HL-60/S4 treated with phorbol 12-myristate 13-acetate at 8.2 ng/mL for 4 days and 3 days (cell line): Measurements from ENCODE around the gene ALPL.
"Not testable (repeated sequence)": the region's sequence is repeated elsewhere in the genome, so short reads cannot be mapped to it uniquely, and the experiment has no call there.

Experiments used
- in situ Hi-C: fragments of 300-500 bp; cut with MboI; formaldehyde crosslinking; loops from 2 replicates; pipeline ENCODE4 v1.15.0; 2022; ENCODE audit warnings: low sequenced_read_pairs

The ALPL gene

DNA sequence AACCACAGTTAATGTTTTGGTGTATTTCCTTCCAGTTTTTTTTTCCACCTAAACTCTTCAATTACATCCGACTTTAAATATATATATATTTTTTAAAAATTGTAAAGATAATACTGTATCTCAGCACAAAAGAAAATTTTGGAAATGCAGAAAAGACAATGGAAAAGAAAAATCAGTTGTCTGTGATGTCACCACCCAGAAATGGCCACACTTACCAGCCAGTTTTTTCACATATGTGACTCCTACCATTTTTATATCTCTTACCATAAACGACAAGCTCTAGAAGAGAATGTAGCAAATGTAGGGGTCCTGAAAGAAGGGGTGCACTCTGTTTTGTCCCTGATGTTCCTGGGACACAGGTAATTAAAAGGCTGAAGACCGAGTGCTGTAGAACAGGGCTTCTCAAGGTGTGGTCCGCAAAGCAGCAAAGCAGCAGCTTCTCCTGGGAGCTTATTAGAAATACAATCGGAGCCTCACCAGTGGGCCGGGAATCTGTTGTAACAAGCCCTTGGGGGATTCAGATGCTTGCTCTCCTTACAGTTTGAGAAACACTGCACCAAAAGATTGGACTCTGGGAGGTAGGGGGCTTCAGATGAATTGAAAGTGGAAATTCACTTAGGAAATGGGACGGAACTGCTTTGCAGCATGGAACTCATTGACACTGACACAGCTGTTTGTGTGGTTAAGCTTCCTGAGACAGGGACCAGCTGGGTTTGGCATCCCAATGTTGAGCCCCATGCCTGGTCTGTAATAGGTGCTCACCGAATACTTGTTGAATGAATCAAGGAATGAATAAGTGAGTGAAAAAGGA is 44.1 kb downstream of the ALPL start:
- in situ Hi-C loops, result no loop called here

DNA sequence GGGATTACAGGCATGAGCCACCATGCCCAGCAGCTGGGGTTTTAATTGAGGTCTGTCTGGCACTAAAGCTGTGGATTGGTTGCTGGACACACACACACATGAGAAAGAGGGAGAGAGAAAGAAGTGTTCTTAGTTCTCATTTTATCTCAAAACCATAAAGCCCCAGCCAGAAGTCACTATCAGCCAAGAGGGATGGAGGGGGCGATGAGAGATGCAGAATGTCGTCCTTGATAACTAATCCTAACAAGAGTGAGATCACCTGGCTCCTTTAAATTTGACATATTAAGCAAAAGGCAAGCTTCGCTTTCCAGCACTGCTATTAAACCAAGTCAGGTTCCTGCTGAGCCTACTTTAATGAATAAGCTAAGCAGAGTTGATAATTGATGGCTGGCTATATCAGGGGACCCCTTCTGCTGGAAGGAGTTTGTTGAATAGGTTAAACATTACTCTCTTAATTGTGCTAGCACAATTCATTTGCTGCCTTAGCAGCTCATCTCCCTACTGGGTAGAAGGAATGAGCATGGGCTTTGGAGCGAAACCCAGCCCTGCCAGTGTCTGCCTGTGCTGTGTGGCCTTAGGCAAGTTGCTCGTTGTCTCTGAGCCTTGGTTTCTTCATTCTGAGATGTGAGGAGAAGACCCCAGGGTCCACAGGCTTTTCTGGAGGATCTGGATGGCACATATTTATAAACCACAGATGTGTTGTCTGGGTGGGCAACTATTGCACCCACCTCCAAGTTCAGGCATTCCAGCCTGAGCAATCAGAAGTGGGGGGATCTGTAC is 50.8 kb downstream of the ALPL start:
- in situ Hi-C loops, result no loop called here

DNA sequence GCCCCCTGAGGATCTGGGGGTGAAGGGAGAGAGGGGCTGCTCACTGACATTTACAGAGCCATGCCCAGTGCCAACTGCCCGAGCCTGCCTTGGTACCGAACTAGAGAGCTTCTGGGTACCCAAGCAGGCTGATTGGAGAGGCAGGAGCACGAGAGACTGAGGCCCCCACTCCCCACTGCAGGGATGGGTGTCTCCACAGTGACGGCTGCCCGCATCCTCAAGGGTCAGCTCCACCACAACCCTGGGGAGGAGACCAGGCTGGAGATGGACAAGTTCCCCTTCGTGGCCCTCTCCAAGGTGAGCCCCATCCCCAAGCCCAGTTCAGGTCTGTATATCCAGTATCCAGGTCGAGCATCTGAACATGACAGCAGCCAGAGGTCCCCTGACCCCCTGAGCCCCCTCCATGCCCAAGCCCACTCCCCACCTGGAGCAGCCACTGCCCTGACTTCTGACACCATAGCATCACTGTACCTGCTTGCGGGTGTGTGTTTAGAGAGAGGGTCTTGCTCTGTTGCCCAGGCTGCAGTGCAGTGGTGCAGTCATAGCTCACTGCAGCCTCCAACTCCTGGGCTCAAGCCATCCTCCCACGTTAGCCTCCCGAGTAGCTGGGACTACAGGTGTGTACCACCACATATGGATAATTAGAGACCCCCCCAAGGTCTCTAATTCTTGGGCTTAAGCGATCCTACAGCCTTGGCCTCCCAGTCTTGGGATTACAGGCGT is 51.9 kb downstream of the ALPL start:
- in situ Hi-C loops, result no loop called here

DNA sequence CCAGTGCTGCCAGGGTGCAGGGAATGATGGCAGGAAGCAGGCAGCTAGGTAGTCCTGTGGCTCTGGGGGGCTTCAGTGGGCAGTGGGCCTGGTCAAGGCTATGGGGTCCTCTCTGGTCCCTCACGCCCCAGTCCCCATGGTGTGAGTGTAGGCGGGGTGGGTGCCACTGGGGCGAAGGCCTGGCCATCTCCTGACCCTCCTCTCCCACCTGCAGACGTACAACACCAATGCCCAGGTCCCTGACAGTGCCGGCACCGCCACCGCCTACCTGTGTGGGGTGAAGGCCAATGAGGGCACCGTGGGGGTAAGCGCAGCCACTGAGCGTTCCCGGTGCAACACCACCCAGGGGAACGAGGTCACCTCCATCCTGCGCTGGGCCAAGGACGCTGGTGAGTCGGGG is 53.7 kb downstream of the ALPL start:
- in situ Hi-C loops, result no loop called here

DNA sequence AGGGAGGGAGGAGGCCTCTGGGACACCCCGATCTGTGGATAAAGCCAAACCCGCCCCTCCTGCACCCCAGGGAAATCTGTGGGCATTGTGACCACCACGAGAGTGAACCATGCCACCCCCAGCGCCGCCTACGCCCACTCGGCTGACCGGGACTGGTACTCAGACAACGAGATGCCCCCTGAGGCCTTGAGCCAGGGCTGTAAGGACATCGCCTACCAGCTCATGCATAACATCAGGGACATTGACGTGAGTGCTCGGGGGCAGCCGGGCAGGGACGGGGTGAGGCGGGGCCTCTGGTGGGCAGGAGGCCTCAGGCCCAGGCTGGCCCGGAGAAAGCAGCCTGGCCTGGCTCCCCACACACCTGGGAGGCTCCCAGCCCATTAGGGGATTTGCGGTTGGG is 54.7 kb downstream of the ALPL start:
- in situ Hi-C loops, result no loop called here

DNA sequence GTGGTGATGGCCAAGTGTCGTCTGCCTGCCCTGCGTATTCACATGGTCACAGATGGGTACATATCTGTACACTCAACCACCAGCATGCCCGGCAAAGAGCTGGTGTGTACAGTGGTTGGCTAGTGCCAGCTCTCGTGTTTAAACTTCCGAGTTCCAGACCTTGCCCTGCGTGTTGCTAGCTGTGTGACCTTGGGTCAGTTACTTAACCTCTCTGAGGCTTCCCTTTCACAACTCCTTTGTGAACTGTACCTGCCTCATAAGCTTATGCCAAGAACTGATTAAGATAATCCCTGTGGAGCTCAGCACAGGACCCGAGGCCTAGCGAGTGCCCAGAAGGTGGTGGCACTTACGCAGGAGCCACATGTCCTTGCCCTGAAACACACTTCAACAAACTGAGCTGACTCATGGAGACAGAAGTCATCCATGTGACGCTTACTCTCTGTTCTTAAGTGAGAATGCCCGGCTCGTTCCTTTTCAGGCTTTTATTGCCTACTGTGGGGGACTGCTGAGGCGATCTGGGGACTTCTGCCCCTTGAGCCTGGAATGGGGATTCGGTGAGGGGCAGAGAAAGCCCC is 55.4 kb downstream of the ALPL start:
- in situ Hi-C loops, result no loop called here

DNA sequence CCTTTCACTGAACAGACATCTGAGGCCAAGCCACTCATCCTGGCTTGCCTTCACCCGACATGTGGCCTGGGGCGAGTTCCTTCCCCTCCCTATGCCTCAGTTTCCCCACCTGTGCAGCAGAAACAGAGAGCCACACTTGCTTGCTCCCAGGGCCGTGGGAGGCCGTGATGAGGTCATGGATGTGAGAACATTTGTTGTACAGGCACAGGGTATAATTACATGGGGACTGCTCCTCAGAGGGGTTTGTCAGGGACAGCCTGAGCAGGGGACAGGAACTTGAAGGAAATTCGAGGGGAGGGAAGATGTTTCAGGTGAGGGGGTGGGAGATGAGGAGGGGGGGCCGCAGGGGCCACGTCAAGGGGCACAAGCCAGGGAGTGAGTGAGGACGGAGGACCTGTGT is 56.1 kb downstream of the ALPL start:
- in situ Hi-C loops, result no loop called here

DNA sequence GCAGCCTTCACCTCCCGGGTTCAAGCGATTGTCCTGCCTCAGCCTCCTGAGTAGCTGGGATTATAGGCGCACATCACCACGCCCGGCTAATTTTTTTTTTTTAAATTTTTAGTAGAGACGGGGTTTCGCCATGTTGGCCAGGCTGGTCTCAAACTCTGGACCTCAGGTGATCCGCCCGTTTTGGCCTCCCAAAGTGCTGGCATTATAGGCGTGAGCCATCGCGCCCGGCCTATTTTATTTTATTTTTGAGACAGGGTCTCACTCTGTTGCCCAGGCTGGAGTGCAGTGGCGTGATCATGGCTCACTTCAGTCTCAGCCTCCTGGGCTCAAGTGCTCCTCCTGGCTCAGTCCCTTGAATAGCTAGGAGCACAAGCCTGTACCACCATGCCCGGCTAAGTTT is 57.1 kb downstream of the ALPL start:
- in situ Hi-C loops, result not testable (repeated sequence)

DNA sequence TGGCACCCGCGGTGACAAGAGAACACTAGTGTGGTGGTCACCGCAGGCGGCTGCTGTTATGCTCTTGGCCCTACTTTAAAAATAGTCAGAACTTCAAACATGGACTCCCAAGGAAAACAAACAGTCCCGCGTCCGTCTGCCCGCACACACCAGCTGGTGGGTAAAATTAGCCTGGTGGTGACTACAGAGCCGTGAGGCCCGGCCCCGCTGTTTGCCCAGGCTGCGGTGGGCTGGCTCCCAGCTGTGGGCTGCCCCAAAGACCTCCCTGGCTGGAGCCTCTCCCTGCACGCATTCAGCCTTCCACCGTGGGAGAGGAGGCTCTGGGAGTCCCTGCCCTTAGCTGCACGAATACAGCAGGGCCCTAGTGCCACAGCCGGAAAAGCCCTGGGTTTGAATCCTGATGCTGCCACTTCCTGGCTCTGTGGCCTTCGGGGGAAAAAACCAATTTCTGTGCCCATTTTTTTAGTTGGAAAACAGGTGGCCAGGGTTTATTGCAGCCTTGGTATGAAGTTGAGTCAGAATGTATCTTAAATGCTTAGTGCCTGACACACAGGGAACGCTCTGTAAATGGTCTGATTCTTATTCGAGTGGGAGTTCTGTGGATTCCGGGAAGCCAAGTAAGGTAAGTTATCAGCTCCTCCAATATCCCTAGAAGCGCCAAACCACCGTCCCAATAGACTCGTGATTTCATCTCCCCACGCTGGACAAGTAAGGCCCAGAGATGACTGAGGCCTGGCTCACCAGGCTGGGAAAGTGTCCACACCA is 58.2 kb downstream of the ALPL start:
- in situ Hi-C loops, result no loop called here

DNA sequence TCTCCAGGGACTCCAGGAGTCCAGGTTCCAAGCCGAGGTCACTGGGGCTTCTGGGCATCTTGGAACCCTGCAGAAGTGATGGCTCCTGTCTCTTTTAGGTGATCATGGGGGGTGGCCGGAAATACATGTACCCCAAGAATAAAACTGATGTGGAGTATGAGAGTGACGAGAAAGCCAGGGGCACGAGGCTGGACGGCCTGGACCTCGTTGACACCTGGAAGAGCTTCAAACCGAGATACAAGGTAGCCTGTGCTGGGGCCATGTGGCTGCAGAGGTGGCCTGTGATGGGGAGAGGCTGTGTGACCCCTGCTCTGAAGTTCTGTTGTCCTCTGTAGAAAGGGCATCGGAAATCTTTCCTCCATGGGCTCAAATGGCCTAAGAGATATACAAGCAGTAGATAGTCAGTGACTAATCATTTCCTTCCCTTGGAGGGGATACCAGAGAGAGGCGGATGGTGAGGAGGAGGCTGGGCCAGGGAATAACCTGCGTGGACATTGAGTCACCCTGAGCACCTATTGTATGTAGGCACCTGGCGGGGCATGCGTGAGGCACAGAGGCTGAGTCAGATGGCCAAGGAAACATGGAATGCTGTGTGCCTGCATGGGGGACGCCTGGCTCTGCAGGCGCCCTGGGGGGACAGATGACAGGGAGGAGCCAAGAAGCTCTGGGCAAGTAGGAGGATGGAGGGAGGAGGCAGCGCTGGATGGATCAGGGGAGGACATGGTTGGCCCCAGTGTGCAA is 59.0 kb downstream of the ALPL start:
- in situ Hi-C loops, result no loop called here

DNA sequence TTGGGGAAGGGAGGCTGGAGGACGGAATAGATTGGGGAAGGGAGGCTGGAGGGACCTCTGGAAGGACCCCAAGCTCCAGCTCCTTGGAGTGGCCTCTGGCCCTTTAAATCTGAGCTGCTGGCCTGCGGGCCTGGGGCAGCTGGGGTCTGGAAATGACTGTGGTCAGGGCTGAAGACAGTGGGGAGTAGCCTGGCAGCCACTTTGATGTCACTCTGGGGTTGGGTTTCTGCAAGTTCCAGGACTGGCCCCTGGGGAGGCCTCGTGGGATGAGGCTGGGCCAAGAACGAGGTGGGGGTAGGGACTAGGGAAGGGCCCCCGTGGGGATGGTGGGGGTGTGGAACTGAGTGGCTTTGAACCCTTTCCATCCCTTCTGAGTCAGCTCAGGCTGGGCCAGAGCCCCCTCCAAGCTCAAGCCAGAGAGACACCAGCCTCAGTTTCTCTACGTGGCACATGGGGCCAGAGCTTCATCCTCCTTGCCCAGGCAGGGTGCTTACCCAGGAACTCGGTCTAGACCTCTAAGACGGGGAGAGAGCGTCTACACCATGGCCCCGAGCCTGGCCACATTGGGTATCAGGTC is 59.7 kb downstream of the ALPL start:
- in situ Hi-C loops, result no loop called here

DNA sequence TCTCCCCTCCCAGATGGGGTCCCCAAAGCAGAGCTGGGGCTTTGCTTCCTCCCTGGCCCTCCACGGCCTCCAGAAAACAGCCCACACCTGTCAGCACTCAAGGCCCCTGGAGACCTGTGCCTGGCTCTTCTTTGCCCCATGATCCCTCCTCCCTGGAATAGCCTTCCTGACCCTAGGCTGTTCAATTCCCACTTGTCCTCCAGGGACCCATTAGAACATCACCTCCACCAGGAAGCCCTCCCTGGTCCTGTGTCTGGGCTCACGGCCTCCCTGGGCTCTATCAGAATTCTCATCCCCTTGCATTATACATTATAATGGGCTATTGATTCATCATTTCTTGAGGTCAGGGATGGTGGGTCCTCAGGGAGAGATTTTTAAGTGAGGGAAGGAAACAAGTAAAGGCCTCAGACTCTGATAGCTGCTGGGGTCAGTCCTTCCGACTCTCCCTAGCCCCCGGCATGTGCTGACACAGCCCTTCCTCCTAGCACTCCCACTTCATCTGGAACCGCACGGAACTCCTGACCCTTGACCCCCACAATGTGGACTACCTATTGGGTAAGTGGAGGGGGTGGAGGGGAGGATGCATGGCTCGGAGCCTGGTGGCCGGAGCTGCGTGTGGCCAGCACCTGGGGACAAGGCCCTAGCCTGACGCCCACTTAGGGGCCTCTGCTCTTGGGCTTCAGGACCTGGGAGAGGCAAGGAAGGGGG is 60.8 kb downstream of the ALPL start:
- in situ Hi-C loops, result no loop called here

DNA sequence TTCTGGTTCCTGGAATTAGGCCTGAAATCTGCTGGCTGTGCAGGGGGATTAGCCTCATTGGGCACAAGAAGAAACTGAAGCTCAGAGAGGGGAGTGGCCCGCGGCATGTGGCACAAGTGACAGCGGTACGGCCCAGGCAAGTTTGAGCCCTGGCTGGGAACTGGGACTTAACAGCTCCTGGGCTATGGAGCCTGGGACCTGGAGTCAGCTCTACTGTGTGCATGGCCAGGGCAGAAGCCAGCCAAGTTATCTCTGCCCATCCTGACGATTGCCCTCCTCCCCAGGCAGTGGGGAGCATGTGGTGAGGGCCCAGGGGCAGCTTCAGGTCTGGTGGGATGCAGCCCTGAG is 61.3 kb downstream of the ALPL start:
- in situ Hi-C loops, result no loop called here

DNA sequence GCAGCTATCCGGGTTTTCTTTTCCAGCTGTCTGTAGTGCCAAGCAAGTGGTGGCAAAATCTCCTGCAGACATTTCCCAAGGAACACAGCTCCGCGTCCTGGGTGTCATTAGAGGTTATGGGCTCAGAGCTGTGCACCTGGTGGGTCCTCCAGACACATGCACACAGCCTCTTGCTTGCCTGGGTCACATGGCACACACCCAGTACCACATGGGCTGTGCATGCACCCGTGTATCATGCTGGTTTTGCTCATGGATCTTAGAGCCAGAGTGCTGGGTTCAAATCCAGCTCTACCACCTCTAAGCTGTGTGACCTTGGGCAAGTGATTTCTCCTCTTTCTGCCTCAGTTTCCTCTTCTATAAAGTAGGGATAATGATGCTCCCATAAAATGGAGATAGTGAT is 61.7 kb downstream of the ALPL start:
- in situ Hi-C loops, result no loop called here

DNA sequence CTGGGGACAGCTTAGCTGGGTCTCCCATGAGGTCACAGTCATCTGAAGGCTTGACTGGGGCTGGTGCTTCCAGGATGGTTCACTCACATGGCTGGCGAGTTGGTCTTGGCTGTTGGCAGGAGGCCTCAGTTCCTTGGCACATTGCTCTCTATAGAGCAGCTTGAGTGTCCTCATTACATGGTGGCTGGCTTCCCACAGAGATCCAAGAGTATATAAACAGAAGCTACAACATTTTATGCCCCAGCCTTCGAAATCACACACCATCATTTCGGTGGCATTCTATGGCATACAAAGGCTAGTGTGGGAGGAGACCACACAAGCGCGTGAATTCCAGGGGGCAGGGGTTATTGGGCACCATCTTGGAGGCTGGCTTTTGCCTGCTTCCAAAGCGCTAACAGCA is 63.0 kb downstream of the ALPL start:
- in situ Hi-C loops, result no loop called here

DNA sequence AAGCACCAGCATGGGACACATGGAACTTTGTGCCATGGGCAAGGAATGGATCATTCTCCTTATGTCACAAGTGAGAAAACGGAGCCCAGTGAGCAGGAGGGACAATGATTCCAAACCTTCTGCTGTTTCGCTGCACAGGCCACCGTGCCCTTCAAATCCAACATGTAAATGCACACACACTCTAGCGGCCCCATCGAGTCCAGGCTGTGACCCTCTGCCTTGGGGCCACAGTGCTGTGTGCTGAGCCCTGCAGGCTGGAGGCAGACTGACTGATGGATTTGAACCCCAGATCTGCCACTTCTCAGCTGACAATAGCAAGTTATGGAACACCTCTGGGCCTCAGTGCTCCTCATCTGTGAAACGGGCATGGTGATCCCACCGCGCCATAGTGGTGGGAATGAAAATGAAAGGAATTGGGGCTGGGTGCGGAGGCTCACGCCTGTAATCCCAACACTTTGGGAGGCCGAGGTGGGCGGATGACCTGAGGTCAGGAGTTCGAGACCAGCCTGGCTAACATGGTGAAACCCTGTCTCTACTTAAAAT is 63.6 kb downstream of the ALPL start:
- in situ Hi-C loops, result no loop called here

DNA sequence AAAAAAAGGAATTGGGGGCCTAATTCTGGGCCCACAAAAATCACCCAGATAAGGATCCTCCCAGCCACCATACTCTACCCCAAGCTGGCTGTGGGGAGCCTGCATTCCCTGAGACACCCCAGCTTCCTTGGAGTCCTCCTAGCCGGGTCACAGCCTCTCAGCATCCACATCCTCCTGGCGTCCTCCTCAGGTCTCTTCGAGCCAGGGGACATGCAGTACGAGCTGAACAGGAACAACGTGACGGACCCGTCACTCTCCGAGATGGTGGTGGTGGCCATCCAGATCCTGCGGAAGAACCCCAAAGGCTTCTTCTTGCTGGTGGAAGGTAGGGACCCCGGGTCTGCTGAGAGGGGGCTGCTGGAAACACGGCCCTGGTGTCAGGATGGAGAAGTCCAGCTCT is 64.3 kb downstream of the ALPL start:
- in situ Hi-C loops, result no loop called here

DNA sequence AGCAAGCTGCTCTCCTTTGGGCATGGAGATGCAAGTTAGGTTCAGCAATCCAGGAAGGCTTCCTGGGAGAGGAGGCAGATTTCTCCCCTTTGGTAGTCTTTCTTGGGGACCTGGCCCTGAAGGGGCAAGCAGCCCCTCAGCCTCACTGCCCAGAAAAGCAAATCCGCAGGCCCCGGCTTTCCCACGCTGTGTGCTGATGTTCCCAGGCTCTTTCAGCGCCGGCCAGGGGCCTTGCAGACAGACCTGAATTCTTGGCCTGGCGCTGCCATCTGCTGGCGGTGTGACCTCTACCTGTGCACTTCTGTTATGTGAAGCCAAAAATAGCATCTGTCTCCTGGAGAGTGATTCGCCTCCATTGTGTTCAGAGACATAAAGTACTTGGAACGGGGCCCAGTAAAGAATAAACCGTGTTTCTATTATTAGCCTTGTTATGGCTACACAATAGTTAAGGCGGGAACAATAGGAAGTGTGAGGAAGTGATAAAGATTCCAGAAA is 64.8 kb downstream of the ALPL start:
- in situ Hi-C loops, result no loop called here
